HG03025 (cell line): ENCODE results near the gene DUSP8.
"Not testable (repeated sequence)": the region's sequence is repeated elsewhere in the genome, so short reads cannot be mapped to it uniquely, and the experiment has no call there.

Experiments
- ATAC-seq: cut with Tn5 transposase; IDR thresholded peaks from one replicate; pipeline ENCODE4 v1.9.1; 2021; ENCODE audit warnings: mild to moderate bottlenecking, moderate library complexity; ENCODE audit not compliant: unreplicated experiment, low FRiP score

The DUSP8 gene

DNA sequence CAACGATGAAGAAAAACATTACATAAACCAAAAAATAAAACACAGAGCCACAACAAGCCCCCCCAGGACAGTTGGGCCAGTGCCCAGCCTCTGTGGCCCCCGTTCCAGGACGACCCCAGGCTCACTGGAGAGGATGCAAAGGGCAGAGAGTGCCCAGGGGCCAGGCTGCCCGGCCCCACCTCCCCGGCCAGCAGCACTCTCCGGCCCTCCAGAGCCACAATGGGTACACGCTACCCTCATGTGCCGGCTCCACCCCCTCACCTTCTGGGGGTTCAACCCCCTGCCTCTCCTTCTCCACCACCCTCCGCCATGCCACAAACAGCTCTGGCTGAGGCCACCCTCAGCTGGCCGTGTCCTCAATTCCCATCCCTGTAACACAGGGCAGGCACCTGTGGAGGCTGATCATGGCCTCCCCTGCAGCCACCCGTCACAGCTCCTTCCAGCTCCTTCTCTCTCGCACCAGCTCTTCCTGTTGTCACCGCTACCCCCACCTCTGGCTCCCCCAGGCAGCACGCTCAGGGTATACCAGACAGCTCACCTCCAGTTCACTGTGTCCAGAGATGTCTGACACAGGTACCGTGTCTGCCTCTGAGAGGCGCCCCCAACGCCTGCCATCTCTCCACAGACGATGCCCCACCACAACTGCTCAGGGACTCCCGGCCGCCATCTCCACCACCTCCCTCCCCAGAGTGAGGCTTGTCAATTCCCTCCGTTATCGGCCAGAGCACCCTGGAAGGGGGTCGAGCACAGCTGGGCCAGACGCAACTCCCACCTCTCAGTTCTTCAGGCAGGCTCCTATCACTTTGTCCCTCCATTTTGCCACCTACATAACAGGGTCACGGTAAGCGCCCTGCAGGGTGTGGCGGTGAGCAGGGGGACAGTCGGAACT lies 54.7 kb downstream of the DUSP8 start:
- no peak for ATAC-seq

DNA sequence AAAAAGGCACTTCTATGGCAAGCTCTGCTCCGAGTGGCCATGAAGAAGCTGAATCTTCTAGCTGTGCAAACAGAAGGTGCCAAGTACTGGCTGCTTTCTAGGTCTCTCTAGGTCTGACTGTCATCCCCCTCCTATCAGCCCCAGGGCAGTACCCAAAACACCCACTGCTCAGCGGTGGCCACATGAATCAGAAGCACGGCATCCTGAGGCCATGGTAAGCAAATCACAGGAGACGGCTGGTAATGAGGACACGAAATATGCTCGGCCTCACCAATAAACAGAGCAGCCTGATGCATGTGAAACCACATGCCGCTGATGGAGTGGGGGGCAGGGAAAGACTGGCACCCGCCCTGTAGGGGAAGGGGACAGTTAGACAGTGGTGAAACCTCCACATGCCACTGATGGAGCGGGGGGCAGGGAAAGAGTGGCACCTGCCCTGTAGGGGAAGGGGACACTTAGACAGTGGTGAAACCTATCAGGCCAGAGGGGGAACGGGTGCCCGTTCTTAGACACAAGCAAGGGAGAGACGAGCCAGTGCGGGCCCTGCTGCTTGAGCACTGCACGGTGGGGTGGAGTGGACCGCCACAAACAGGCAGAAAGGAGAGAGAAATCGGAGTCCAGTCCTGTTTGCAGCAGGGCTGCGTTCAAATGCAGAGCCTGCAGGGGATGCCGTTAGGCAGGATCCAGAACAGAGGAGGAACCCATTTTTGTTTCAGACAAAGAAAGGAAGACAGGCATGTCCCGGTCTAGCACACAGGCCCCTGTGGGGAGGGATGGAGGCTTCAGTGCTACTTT lies 55.6 kb downstream of the DUSP8 start:
- no peak for ATAC-seq

DNA sequence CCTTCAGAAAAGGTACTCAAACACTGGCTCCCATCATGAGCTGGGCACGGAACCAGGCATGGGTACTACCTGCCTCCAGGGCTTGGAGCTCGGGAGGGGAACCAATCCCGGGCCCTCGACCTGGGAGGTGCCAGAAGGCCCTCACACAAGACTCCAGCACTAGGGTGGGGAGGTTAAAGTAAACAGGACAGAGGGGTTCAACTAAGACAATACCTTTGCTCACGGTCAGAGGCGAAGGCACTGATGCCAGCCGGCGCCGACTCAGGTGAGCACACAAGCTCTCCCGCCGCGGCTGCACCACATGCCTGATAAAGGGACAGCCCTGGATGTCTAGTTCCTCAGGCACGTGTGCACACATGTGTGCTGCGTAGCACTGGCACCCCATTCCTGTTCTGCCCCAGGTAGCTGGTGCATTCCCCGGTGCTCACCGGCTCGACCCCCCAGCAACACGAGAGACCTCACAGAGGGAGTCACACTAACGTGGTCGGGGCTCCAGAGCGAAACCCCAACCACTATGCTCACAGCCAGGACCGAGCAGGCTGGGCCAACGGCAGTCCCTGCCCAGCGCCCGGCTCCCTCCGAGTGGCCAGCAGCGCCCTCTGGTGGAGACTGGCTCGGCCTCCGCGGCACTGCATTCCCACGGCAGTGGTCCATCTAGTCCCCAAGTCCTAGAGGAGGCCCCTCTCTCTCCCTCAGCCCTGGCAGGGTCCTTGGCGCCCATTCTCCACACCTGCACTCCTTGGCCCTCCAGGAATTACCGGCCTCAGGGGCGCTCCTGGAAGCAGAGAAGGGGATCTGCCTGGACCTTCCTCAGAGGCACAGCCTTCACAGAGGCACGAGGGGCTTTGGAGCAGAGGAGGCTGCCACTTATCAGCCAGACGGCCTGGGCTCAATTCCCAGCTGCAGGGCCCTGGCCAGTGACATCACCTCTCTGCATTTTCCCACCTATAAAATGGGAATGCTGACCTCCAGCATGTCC lies 56.7 kb downstream of the DUSP8 start:
- ATAC-seq: no peak

DNA sequence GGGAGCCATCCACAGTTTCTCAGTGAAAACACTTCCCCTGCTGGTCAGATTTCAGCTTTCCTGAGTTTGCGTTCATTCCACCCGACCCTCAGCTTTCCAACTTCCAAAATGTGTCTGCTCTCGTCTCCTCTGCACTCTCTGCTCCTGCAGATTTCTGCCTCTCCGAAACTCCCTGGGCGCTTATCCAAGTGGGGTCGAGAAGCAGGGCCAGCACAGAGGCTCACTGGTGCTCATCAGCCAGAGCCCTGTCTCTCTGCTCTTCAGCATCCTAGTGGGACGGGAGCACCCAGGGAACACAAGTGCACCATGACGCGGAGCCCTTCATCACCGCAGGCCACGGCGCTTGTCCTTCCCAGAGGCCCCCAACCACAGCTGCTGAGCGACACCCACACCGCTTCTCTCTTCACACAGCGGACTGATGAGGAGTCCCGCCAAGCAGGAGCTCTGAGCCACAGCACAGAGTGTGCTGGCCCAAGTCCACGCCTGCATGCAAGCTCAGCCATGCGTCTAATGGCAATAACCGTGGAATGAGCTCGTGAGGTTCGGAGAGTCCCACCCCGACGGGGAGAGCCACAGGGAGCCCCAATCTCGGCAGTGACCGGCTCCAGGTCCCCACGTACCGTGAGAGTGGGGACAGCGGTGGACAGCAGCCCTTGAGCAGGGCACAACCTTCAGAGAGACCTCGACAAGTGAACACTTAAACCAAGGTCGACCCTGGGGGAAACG lies 57.6 kb downstream of the DUSP8 start:
- no peak for ATAC-seq

DNA sequence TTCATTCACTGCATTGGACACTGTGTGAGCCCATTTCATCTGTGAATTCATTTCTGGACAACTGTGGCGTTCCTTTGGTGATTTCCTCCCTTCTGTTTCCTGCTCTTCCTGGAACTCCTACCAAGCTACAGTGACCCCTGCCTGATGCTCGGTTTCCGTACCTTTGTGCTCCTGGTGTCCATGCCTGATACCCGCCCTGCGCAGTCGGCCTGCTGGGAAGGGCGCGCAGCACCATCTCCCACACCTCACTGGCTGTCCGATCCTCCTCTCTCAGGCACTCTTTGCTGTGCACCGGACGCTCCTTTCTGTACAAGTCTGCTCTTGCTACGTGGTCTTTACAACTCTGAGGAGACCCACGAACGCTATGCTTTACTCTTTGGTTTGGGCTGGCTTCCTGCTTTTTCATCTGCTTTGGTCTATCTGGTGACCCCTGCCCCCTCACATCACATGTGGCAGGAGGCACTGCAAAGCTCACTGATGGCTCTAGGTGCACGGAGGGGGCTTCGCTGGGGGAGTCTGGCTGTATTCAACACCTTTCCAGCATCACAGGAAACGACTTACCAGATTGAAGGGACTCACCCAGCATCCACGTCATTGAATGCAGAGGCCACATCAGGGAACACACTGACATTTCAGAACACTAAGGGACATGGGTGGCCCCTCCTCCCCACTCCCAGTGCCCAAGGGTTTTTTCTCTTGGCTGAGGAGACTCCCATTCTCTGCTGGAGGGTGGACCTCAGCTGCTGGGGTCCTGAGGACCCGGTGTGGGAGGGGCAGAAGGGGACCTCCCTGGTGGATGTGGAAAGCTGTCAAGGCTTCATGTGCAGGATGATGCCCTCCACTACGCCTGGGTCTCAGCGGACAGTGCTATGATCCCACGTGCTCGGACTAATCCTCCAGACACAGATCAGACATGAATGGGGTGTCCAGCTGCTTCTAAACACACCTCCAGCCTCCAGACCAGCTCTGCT lies 58.5 kb downstream of the DUSP8 start:
- ATAC-seq: no peak

DNA sequence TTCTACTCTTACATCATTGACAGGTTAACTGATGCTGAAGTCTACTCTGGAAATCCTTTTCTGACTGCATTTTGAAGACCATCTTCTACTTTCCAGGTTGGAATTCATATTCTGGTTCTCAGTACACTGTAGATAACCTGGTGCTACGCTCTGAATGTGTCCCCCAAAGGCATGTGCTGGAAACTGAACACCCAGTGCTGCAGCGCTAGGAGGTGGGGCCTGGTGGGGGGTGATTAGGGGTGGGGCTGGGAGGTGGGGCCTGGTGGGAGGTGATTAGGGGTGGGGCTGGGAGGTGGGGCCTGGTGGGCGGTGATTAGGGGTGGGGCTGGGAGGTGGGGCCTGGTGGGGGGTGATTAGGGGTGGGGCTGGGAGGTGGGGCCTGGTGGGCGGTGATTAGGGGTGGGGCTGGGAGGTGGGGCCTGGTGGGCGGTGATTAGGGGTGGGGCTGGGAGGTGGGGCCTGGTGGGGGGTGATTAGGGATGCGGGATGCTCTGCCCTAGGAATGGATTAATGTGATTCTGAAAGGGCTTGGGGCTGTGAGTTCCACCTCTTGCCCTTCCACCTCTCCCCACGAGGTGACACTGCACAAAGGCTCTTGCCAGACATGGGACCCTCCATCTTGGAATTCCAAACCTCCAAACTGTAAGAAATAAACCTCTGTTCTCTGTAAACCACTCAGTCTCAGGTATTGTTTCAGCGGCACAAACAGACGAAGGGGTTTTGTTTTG lies 59.4 kb downstream of the DUSP8 start:
- not testable (repeated sequence) for ATAC-seq

DNA sequence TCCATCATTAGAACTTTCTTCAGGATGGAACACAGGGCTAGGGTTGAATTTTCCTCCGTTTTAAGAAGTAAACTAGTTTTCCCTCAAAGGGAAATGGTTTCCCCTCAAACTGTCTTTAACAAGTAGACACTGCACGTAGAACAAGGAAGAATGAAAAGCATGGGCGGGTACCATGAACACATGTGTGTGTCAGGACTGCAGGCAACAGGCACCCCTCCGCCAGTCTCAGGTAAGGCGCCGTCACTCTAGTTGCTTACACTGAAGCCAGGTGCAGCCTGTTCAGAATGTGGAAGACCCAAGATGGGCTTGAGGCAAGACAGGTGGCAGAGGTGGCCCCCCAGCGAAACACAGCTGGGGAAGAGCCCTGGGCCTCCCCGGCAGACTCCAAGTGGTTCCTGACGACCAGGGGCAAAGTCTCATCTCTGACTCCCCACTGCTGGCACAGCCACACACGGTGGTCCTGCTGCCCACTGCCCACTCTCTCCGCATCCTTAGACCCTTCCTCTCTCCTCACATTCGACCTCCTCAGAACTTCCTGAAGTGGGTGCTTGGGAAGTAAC lies 60.1 kb downstream of the DUSP8 start:
- no peak for ATAC-seq

DNA sequence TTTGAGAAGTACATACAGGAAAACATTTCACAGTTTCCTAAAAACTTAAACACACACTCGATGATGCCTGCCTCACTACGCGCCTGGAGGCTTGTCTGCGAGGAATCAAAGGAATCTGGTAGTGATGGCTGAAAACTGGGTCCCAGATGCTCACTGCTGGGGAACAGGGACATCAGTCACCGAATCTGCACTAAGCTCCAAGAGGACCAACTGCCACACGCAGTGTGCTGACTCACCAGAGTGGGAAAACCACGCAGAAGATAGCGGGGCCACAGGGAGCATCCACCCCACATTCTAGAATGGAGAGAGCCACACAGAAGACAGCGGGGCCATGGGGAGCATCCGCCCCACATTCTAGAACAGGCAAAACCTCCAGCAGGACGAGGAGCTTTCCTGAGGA lies 61.1 kb downstream of the DUSP8 start:
- no peak for ATAC-seq

DNA sequence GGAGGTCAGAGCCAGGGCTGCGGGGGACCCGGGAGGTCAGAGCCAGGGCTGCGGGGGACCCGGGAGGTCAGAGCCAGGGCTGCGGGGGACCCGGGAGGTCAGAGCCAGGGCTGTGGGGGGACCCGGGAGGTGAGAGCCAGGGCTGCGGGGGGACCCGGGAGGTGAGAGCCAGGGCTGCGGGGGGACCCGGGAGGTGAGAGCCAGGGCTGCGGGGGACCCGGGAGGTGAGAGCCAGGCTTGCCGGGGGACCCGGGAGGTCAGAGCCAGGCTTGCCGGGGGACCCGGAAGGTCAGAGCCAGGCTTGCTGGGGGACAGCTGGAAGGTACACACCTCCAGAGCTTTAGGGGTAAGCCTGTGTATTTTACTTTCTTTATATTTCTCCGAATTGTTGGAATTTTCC lies 61.7 kb downstream of the DUSP8 start:
- not testable (repeated sequence) for ATAC-seq

DNA sequence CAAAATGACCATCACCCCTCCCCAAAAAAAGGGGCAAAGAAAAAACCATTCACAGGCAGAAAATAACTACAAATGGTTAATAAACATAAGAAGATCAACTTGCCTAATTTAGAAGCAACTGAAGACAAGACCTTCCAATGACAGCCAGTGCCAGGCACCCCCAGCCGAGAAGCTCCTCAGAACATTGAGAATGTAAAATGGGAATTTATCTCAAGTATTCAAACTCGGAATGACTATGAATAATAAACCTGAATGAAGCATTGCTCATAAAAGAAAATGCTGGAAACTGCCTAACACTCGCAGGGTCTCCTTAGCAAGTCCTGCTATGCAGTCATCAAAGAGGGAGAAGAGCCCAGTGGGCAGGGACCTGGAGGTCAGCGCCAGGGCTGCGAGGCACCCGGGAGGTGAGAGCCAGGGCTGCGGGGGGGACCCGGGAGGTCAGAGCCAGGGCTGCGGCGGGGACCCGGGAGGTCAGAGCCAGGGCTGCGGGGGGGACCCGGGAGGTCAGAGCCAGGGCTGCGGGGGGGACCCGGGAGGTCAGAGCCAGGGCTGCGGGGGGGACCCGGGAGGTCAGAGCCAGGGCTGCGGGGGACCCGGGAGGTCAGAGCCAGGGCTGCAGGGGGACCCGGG lies 62.3 kb downstream of the DUSP8 start:
- no peak for ATAC-seq

DNA sequence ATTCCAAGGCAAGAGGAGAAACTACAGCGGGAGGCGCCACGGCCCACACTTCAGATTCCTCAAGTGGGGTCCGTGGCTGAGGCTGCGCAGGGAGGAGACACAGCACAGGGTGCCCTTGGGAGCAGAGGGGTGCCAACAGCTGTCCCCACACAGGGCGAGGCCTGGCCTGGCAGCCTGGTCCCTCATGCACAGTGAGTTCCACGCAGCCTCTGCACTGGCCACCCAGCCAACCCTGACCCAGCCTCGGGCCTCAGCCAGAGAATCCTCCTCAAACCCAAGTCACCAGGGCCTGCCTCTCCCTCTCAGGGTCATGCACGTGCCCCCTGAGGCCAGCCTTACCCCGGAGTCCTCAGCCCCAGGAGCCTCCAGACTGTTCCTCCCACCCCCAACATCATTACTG lies 63.1 kb downstream of the DUSP8 start:
- no peak for ATAC-seq

DNA sequence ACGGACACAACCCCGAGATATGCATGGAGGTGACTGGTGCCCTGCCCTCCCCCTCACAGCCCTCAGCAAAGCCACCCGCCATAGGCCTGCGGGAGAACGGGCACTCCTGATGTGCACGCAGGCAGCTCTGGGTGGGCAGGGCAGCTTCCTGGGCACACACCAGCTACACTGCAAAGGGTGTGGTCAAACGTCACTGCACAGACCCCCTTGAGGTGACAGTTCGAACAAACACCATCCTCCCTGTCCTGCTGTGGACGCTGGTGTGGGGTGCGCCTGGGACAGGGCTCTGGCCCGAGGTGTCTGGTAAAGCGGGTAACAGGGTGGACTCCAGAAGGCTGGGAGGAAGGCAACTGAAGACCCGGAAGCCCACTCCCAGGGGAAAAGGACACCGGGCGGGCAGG lies 63.6 kb downstream of the DUSP8 start:
- no peak for ATAC-seq

DNA sequence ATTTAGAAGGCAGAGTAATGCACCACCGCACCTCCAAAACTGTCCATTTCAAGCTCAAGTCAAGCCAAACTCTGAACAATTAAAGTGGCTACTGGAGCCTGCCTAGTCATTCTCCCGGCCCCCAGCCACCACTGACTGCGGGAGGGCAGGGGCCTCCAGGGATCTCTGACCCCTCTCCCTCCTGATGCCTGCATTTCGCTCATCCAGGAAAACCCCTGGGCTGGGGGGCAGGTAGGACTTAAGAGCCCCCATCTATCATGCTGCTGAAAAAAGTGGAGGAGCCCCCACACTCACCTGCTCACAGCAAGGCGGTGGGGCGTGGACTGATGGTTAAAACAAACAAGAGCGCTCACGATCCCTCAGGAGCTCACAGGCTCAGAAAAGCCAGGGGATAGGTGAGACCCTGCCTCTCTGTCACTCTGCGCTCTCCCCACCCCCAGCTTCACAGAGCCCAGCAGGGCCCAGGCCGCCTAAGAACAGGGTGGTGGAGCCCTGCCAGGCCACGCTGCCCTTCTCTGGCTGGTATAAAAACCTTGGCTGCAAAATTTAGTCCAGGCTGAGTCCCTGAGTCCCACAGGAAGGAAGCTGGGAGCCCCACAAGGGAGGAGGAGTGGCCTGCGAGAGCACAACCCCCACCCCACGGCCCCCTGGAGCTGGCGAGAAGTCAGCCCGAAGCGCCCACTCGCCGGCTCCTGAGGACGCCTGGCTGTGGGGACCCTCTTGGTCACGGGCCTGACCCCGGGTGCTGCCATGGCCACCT lies 64.5 kb downstream of the DUSP8 start:
- ATAC-seq: no peak

DNA sequence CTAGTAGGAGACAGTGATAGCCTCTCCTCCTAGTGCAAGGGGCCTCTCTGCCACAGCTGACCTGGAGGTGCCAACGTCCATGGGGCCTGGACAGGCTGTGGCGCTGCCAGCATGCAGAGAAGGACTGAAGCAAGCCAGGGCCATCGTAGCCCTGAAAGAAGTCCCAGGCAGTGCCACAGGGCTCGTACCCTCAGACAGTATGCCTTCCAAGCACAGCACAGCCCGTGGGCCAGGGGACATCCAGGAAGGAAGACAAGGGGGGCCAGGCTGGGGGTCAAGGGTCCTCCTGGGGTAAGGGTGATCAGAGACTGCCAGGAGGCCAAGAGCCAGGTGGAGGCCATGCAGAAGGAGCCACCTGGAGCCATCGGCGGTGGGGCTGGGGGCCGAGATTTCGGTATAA lies 65.1 kb downstream of the DUSP8 start:
- ATAC-seq: no peak

DNA sequence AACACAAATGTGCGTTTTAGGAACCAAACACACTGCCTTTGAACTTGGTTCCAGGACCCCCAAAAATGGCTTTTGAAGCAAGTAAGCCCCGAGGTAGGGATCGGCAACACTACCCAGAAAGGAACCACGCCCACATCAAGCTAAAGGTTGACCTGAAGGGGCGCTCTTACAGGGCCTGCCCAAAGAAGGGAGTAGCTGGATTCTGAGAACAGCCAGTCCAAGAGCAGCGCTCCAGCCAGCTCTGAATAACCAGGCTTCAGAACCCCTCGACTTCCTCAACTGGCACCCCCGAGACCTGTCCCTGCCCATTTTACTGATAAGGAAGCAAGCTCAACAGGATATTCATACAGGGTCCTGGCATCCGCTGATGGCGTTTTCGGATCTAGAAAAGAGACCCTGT lies 66.6 kb downstream of the DUSP8 start:
- ATAC-seq: no peak

DNA sequence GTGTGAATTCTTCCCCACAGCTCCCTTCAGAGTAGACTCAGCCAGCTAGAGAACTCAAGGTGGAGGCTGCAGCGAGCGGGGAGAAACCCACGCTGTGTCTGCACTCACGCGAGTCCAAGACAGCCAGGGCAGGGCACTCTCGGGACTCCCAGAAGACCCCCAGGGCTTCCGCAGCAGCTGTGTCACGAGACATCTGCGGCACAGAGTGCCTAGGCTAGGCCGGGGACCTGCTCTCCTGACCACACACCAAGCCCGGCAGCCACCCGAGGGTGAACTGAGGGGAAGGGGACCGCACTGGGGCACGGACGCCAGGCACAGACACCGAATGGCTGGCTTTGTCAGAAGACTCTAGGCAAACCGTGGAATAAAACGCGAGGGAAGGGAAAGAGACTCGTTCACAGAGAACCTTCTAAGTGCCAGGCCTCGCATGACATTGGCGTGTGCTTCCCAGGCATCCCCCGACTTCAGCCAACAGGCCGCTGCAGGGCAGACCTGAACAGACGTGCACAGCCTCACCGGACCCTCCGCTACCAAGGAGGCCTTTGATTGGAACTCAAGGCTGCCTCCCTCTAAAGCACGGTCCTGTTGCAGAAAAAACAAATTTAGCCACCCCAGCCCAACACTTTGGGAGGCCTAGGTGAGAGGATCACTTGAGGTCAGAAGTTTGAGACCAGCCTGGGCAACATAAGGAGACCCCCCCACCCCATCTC lies 67.3 kb downstream of the DUSP8 start:
- no peak for ATAC-seq
